HG02610 (cell line): ENCODE results near the gene ADORA3.
A peak's percentile ranks its signal among the peaks of the same experiment; 100 is the strongest.
"Not testable (repeated sequence)": the region's sequence is repeated elsewhere in the genome, so short reads cannot be mapped to it uniquely, and the experiment has no call there.

ENCODE experiments used
- ATAC-seq: cut with Tn5 transposase; IDR thresholded peaks from one replicate; pipeline ENCODE4 v1.9.1; 2021; ENCODE audit warnings: mild to moderate bottlenecking, moderate library complexity; ENCODE audit not compliant: unreplicated experiment

ADORA3 gene

DNA sequence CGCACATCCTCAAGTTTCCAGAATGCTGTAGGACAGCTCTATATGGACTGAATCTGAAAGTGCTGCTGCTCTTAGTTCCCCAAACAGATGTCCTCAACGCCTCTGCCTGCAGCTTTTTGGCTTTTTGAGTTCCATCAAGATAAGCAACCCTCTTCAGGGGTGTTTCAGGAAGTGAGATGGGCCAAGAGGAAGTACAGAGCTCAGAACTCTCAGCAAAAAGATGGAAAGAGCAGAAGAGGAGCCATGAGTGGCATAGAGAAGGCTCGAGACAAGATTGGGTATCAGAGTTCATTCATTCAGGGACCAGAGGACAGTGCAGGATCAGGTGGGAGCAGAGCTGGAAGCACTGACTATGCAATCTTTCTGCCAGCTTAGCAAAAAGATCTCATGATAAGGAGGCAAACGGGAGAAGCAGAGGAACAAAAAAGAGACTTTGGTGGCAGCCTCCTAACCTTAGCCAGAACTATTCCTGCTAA lies at the start of gene ADORA3, which contains the start of gene TMIGD3:
Gene ADORA3, minus strand, starts transcription at position 49 of the 476 bp plus-strand sequence. CDS start 279 bp downstream, outside the sequence.
Gene TMIGD3, minus strand, starts transcription at position 49 of the 476 bp plus-strand sequence. CDS start 279 bp downstream, outside the sequence.
- no peak for ATAC-seq

DNA sequence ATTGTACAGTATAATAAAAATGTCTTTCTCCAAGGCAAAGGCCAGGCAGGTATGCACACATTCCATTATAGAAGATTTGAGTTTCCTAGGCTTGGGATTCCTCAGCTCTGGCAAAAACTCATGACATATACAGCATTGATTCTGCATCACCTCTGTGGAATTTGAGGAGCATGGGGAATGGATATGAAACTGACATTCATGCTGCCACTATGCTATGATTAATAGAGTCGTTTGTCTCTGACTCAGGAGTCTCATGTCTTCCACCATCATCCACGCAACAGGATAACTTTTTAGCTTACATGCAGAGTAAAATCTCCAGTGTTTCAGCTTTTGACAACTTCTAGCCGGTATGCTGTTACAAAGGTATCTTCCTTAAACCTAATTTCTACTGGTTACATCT lies 49.8 kb upstream of the ADORA3 start:
- ATAC-seq = no peak

DNA sequence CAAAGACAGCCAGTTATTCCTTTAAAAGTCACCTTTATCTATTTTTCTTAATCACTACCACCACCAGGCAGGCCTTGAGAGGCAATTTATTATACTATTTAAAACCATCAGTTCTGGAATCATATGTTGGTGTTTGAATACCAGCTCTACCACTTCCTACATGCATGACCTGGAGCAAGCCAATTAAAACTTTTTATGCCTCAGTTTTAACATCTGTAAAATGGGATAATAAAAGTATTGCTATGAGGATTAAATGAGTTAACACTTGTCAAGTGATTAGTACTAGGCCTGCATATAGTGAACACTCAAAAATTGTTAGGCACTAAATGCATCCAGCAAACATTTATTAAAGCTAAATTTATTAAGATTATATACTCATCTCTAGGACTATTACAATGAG lies 49.2 kb upstream of the ADORA3 start:
- ATAC-seq = no peak

DNA sequence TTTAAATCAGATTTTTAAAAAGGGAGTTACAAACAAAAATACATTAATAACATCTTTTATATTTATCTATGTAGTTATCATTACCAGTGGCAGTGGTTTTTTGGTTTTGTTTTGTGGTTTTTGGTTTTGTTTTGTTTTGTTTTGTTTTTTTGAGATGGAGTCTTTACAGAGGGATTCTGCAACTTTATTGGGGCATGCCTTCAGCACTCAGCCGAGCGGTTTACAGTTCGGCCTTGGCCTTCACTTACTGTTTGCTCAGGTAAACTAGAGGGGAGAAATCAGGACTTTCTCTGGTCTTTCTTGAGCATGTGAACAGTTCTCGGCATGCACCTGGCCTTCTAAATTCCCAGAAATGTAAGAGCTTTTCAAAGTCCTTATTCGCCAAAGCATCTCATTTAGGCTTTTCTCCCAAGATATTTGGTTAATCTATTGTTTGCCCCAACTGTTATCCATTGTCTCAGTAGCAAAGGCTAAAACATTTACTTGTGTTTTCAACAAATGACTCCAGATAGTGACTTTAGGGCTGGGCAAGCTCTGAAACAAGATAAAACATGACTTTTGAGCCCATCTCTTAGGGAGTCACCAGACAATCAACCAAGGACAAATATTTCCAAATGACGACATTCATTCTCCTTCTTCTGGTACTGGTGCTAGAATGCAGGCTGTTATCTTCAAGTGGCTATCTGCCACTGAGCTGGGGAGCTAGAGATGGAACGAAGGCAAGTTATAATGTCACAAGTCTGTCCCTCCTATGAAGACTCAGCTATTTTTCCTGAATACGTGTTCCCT lies 48.4 kb upstream of the ADORA3 start:
- ATAC-seq = no peak

DNA sequence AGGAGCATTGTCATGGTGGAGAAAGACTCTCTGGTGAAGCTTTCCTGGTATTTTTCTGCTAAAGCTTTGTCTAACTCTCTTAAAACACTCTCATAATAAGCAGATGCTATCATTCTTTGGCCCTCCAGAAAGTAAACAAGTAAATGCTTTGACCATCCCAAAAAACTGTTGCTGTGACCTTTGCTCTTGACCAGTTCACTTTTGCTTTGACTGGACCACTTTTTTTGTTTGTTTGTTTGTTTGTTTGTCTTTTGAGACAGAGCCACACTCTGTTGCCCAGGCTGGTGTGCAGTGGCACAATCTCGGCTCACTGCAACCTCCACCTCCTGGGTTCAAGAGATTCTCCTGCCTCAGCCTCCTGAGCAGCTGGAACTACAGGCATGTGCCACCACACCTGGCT lies 44.4 kb upstream of the ADORA3 start:
- not testable (repeated sequence) for ATAC-seq

DNA sequence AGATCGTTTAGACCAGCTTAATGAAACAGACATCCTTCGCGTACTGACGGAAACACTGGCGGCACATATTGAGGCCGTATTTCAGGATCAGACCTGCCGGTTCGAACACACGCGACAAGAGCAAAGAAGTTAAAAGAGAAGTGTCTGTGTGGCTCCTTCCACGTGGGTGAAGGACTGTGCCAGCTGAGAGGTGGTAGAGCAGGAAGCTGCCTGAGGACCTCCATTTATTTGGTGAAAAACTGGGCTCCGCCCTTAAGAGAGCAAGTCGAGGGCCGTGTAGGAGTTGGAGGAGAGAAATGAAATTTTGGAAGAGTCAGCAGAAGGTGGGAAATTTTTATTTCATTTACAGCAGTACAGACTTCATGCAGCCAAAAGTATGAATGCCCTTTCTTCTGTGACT lies 38.8 kb upstream of the ADORA3 start:
- ATAC-seq = no peak

DNA sequence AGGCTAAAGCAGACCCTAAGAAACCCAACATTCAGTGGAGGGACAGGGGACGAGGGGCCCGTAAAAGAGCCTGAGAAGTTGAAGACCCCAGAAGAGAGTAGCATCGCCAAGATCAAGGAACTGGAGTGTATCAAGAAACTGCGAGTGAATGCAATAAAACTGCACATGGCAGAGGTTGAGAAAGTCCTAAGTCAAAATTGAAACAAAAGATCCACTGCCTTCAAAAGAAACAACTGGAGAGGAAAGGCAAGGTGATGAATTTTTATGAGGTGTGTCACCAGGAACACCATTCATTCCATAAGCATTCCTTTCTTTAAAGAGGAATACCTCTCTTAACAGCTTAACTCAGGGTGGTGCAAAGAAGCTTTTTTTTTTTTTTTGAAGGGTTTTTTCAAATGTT lies 38.3 kb upstream of the ADORA3 start:
- no peak for ATAC-seq

DNA sequence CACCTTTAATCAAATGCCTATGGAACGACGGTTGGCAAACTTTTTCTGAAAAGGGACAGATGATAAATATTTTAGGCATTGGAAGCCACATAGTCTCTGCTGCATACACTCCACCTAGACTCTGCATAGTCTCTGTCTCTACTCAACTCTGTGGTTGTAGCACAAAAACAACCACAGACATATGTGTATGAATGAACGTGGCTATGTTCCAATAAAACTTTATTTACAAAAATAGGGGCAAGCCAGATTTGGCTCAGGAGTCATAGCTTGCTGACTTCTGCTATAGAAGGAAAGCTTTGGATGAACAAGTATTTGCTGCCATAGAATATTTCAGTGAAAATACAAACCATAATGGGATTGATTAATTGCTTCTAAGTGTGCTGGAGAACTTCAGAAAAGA lies 37.5 kb upstream of the ADORA3 start:
- ATAC-seq = no peak

DNA sequence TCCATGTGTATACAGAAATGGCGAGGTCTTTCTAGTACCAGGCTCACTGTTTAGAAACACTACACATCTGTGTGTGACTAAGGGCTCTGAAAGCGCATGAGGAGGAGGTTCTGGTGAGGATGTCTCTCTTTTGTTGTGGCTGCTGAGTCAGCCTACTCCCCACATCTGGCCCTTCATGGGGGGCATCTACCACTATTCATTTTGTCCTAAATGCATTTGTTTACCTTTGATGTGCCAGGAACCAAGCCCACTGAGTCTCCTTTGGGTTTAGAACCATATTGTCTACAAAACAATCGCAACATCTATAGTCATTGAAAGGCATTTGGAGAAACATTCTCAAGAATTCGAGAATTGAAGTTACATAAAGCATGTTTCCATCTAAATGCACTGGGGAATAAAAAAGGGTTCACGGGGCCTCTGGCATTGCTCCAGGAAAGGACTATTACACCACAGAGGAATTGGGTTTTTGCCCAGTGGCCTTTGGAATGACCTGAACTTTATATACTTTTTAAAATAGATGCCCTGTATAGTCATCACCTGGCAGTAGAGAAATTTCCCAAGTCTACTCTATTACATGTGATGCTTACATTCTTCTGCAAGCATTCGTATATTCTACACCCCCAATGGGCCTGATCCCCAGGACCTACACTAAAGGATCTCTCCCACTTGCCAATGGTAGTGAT lies 35.1 kb upstream of the ADORA3 start:
- no peak for ATAC-seq

DNA sequence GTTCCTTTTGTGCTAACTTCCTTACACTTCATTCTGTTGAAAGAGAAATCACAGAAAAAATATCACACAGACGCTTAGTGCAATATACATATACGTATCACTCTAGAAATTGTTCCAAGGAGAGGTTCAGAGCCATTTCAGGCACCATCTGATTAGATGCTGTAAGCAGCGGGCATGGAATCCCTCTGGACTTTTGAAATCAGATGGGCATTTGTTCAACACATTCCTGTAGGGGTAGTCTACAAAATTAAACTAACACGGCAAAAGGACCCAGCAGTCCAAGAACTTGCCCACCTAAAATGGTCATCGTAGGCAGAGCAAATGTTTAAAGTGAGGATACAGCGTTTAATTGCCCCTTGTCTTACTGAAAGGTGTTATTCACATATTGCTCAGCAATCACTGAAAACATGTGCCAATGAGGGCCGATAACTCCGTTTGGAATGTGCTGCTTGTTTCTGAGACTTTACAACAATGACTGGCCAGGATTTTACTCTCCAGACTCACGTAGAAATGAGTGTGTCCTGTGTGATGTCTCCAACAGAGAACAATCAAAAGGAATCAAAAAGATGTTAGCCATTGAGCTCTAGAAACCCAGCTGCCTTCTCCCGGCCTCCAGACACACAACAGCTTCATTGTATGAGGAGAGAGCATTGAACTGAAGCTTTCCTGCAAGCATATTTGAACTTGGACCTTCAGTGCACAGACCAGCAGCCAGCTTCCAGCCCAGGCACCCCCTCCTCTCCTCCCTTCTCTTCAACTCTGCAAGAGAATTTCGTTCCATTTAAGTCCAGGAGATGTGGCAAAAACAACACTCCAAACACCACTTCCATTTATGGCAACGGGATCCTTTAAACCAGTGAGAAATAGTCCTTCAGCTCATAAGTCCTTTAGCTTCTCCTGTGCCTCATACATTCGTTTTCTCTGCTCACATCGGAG lies 32.1 kb upstream of the ADORA3 start:
- ATAC-seq = no peak

DNA sequence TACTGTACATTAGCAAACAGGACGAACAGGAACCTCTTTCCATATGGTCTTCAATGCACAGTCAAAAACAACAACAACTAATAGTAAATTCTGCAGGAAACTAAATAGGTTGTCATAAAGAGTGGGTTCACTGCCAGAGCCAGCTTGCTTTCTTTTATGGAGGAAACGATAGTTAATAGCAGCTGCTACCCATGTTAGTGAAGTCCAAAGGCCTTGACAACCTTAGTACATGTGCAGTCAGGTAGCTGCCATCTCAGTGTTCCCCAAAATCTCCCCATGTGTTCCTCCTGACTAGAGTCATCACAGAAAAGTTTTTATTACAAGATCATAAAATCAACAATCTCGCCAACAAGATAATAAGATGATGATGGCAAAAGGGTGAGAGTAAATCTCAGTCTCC lies 16.6 kb upstream of the ADORA3 start:
- no peak for ATAC-seq

DNA sequence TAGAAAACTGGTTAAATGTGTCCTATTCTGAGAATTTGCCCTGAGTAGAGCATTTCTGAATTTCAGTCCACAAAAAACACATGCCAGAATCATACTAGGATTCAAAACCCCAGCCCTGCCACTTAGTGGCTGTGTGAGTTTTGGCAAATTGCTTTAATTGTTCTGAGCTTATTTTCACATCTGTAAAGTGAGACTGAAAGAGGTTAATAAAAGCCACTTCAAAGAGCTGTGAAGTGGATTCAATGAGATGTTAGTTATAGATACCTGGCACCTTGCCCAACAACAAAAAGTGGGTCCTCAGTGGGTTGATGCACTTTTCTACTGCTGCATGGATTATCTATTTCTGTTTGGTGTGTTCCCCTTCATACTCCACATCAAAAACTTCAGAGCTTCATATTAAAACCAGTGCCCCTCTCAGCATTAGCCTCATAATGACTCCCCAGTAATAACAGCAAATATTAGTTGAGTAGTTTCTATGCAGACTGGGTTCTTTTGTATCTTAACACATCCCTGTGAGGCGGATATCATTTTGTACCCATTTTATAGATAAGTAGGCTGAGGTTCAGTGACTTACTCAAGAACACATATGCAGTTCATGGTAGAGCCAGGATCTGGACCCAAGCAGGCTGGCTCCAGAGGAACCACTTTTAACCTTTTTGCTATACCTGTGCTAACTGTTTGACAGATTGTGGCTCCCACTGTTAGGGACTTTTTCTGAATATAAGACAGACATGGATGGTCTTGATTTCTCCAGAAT lies 14.2 kb upstream of the ADORA3 start:
- ATAC-seq = no peak

DNA sequence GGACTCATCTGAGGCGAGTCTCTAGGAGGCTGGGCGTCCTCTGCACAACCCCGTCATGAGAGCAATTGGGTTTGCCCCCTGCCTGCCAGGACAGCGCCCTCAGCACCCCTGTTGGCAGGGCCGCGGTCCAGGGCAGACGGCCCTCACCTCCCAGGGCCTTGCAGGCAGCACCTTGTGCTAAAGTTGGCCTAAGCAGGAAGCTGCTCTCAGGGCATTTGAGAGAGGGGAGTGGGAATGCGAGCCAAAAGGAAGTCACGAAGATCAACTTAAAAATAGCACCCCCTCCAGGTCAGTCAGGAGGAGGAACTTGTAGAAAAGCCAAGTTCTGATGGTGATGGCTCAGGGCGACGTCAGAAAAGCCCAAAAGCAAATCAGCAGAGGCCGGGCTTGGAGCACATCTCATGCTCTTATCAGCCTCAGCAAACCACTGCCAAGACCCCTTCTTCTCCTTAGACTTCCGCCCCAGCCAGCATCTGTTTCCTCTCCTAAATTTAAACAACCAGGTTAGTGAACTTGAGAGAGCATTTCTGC lies 12.6 kb upstream of the ADORA3 start:
- peak; percentile 31 for ATAC-seq

DNA sequence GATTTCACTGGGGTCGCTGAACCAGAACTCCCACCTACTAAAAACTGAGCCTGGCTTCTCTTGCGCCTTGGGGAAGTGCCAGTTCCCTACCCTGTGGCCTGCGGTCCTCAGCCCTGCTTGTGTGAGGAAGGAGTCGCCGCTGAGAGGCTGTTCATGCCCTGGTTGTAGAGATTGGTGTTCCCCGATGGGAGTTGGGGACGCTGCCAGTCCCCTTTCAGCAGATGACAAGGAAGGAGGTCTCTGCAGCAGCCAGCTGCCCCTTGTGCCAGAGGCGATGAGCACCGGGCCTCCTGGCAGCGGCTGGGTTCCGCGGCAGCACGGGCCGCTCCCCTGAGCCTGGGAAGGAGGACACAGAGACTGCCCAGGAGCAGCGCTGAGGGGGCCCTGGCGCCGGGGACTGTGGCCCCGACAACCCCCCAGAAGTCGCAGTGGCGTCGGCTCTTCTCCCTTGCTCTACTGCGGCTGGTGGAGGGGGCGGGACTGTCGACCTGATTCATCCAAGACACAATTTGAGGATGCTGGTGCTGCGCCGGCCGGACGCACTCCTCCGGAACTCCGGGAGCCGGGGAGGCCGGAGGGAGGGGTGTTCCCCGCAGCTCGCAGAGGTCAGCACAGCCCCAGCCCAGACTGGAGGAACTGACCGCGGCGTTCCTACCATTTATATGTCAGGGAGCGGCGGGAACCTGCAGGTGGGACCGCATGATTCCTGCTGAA lies 12.0 kb upstream of the ADORA3 start:
- ATAC-seq = peak; percentile 25

DNA sequence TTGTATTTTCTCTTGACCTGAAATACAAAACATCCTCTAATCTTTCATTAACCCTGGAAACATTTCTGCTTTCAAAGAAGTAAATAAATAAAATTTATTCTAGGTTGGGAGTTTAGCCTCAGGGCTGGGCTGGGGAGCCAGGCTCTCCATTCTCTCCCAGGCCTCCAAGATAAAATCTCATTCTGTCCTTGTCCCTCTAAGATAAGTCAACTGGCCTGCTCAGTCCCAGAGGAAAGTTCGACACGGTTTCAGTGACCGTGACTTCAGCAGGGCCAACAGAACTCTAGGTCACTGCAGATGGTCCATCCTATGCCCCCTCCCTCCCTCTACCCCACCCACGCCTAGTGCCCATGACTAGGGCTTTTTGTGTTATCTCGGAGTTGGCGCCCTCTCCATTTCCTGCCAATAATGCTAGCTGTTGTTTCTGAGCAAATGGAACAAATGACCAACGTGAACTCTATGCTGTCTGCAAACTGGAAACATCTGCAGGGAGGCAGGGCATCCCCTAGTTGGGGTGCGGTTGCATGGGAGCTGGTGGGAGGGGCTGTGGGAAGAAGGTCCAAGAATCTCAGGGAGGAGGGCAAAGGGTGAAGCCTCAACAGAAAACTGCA lies 10.1 kb upstream of the ADORA3 start:
- no peak for ATAC-seq

DNA sequence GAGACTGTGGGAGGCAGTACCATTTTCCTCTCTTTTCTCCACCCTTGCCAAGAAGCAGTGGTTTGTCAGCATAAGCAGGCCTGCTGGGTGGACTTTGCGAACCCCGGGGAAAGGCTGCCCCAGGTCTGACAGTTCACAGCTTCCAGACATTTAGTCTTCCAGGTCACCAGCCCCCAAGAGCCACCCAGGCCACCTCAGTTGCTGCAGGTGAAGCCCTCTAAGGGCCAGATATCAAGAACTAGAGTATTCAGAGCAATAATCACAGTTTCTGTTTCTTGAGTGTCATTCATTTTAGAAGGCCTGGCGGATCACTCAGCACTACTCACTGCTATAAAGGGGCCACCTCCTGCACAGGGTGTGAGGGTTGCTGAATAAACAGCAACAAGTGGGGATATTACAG lies 9.5 kb upstream of the ADORA3 start:
- no peak for ATAC-seq

DNA sequence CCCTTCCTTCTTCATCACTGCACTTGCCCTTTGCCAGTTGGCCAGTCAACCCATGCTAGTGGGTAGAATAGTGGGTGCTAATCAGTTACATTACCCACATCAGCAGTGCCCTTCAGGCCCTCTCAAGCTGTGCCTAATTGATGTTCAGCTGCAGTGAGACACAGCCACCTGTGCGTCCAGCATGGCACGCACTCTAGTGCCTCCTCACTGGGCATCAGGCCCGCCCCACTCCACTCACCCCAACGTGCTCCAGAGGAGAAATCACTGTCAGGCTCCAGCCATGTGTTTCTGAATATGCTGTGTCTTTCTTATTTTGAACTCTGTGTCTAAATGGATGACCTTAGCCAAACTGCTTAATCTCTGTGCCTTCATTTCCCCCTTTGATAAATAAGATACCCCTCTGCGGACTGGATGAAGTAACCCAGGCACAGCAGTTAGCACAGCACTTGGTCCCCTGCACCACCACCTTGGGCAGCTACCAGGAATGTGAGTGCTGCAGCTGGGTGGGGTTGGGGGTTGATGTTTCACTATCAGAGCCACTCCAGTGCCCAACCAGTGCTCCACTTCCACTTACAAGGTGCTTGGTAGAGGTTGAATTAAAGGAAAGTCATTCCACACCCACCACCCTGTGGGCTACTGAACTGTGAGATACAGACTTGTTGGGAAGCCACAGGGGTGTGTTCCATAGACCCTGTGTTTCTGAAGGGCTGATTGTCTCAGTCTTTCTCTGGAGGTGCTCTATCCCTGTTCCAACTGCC lies 8.9 kb upstream of the ADORA3 start:
- ATAC-seq = no peak

DNA sequence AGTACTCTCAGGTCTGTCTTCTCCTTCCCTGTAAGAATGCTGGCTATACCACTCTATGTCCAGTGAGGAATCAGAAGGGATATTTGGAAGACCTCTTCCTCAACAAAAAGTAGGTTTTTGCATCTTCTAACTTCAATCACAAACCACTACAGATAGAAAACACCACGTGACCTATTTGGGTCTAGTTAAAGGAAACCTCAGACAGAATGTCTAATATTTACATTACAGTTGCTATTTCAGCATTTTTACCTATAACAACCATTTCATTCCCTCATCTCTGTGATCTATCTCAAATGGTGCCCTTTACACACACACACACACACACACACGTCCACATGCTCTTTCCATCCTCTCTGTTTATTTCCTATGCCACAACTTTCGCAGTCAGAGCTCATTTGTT lies 7.9 kb upstream of the ADORA3 start:
- no peak for ATAC-seq
